Right atrium auricular region (tissue), 2 donors: ENCODE measurements around the gene EPO. TPM values are rescaled to one million over a fixed set of nuclear protein-coding genes. Genes with fewer than 3 reads are reported as not detected.

ENCODE experiments used
- DNase-seq: peaks from one replicate; pipeline ENCODE4 v3.0.0-alpha.2; 2019; ENCODE audit warnings: low spot score
- H3K27ac ChIP-seq, 2 donors: fragments of 200-600 bp; sonication (generic); 1 replicate in 1 of 2; 2 replicates in 1 of 2; pipeline ENCODE4 v1.5.1; 2016 to 2019
- H3K27me3 ChIP-seq, 2 donors: fragments of 200-600 bp; sonication (generic); one replicate each; pipeline versions ENCODE4 v1.5.1 to v1.6.0; 2017 to 2019
- H3K36me3 ChIP-seq: fragments of 200-600 bp; sonication (generic); one replicate; pipeline ENCODE4 v1.5.1; 2016
- H3K4me1 ChIP-seq, 2 donors: fragments of 200-600 bp; sonication (generic); one replicate each; pipeline versions ENCODE4 v1.5.1 to v1.6.0; 2017 to 2019
- H3K4me3 ChIP-seq, 2 donors: fragments of 200-600 bp; sonication (generic); 1 replicate in 1 of 2; 2 replicates in 1 of 2; pipeline ENCODE4 v1.5.1; 2017 to 2019; ENCODE audit warnings: mild to moderate bottlenecking in 1 of 2, moderate library complexity in 1 of 2
- H3K9me3 ChIP-seq, 2 donors: fragments of 200-600 bp; sonication (generic); one replicate each; pipeline ENCODE4 v1.5.1; 2019
- CTCF ChIP-seq, 2 donors: fragments of 200-600 bp; sonication (generic); IDR thresholded peaks; one replicate each; pipeline ENCODE4 v1.5.1; 2019; ENCODE audit warnings: antibody characterized with exemption in 2 of 2
- total RNA-seq, 2 donors: library from RNA; depleted of rRNA; stranded (reverse); fragments of >200 nt; gene quantifications; one replicate each; pipeline ENCODE4 v1.1.0, GENCODE V29; 2016

EPO gene
- total RNA-seq, 2 donors from 2014 or later: not detected

- peak overlapping the region; percentile 59 for H3K27ac ChIP-seq
Measured at GRCh38 chr7:100678291-100678984, 41.8 kb upstream of the EPO start.

GRCh38 chr7:100679129-100679926, 40.9 kb upstream of the EPO start:
- peaks cover 0 to 37% of the 10 kb centered on the region in 2 donors for H3K4me1 ChIP-seq
- no peak overlapping the region for H3K4me3 ChIP-seq
- H3K27me3 ChIP-seq: no peaks in the 10 kb centered on the region
- no peaks in the 10 kb centered on the region for H3K9me3 ChIP-seq
- no peak for TF ChIP-seq CTCF (IDR thresholded peaks at IDR 0.05)
- DNase-seq: no peak
- peak overlapping the region; percentile 59 for H3K27ac ChIP-seq
- peaks cover 75% of the 10 kb centered on the region for H3K36me3 ChIP-seq

More at GRCh38 chr7:100678291-100678984, 41.8 kb upstream of the EPO start:
- Histone ChIP-seq H3K9me3 (no peaks in the 10 kb centered on the region), H3K4me3 (no peak overlapping the region), H3K4me1 (peaks cover 0 to 37% of the 10 kb centered on the region in 2 donors), H3K36me3 (peaks cover 66% of the 10 kb centered on the region), H3K27me3 (no peaks in the 10 kb centered on the region)
- no peak for TF ChIP-seq CTCF (IDR thresholded peaks at IDR 0.05)
- DNase-seq: no peak

- peak; percentile 88 for DNase-seq
- Histone ChIP-seq H3K27ac (peak overlapping the region; percentile 59), H3K4me3 (no peak overlapping the region), H3K36me3 (peaks cover 82% of the 10 kb centered on the region), H3K27me3 (no peaks in the 10 kb centered on the region), H3K4me1 (peaks cover 0 to 37% of the 10 kb centered on the region in 2 donors), H3K9me3 (no peaks in the 10 kb centered on the region)
- no peak for TF ChIP-seq CTCF (IDR thresholded peaks at IDR 0.05)
Measured at GRCh38 chr7:100679927-100680575, 40.2 kb upstream of the EPO start.

GRCh38 chr7:100680576-100681271, 39.5 kb upstream of the EPO start:
- Histone ChIP-seq H3K4me3 (no peak overlapping the region), H3K36me3 (peaks cover 89% of the 10 kb centered on the region), H3K27ac (peak overlapping the region in 1 of 2 donors; percentile 53), H3K9me3 (no peaks in the 10 kb centered on the region), H3K4me1 (peaks cover 0 to 37% of the 10 kb centered on the region in 2 donors), H3K27me3 (no peaks in the 10 kb centered on the region)
- no peak for DNase-seq
- no peak for TF ChIP-seq CTCF (IDR thresholded peaks at IDR 0.05)

- no peak for TF ChIP-seq CTCF (IDR thresholded peaks at IDR 0.05)
- no peak overlapping the region for H3K27ac ChIP-seq
- H3K27me3 ChIP-seq: no peaks in the 10 kb centered on the region
- H3K9me3 ChIP-seq: no peaks in the 10 kb centered on the region
- peaks cover 93% of the 10 kb centered on the region for H3K36me3 ChIP-seq
- H3K4me1 ChIP-seq: peaks cover 0 to 29% of the 10 kb centered on the region in 2 donors
- DNase-seq: no peak
- no peak overlapping the region for H3K4me3 ChIP-seq
Measured at GRCh38 chr7:100681491-100682227, 38.6 kb upstream of the EPO start.
